Mesendoderm (in vitro differentiated cells): Measurements from ENCODE around the gene PI3.

Source experiments
- DNase-seq: peaks from one replicate; pipeline ENCODE4 v3.0.0; 2013
- H2AK5ac ChIP-seq: 2 replicates; pipeline ENCODE4 v1.6.1; 2013; ENCODE audit warnings: low read length, inconsistent platforms
- H2BK120ac ChIP-seq: 2 replicates; pipeline ENCODE4 v1.6.1; 2013; ENCODE audit warnings: low read depth, mild to moderate bottlenecking, low read length, moderate library complexity, mixed read lengths
- H2BK15ac ChIP-seq: replicated peaks from 2 replicates; pipeline ENCODE4 v1.6.1; 2013; ENCODE audit warnings: low read depth, mild to moderate bottlenecking, moderate library complexity
- H2BK5ac ChIP-seq: 2 replicates; pipeline ENCODE4 v1.6.1; 2013; ENCODE audit warnings: low read length, inconsistent platforms
- H3K18ac ChIP-seq: 2 replicates; pipeline ENCODE4 v1.6.1; 2013; ENCODE audit warnings: mild to moderate bottlenecking, low read length, mixed read lengths
- H3K23ac ChIP-seq: one replicate; pipeline ENCODE4 v1.6.1; 2013; ENCODE audit warnings: low read length
- H3K27ac ChIP-seq: 2 replicates; pipeline ENCODE4 v1.5.1; 2013; ENCODE audit warnings: low read depth, mild to moderate bottlenecking, inconsistent platforms, low read length, moderate library complexity
- H3K27me3 ChIP-seq: 2 replicates; pipeline ENCODE4 v1.6.1; 2013; ENCODE audit warnings: low read length, control low read depth, mild to moderate bottlenecking, inconsistent platforms; ENCODE audit not compliant: insufficient read depth, poor library complexity
- H3K36me3 ChIP-seq: 2 replicates; pipeline ENCODE4 v1.6.1; 2013; ENCODE audit warnings: low read length, inconsistent platforms; ENCODE audit not compliant: control insufficient read depth, insufficient read depth
- H3K4ac ChIP-seq: one replicate; pipeline ENCODE4 v1.6.1; 2013; ENCODE audit warnings: low read depth, mild to moderate bottlenecking, low read length, moderate library complexity
- H3K4me1 ChIP-seq: 2 replicates; pipeline ENCODE4 v1.6.1; 2013; ENCODE audit warnings: low read depth, low read length, inconsistent platforms; ENCODE audit not compliant: control insufficient read depth
- H3K4me2 ChIP-seq: 2 replicates; pipeline ENCODE4 v1.6.1; 2013; ENCODE audit warnings: low read length
- H3K4me3 ChIP-seq: 2 replicates; pipeline ENCODE4 v1.5.1; 2013; ENCODE audit warnings: mild to moderate bottlenecking, low read length
- H3K56ac ChIP-seq: one replicate; pipeline ENCODE4 v1.6.1; 2013; ENCODE audit warnings: low read length
- H3K79me1 ChIP-seq: 2 replicates; pipeline ENCODE4 v1.6.1; 2013; ENCODE audit warnings: low read length, inconsistent platforms
- H3K79me2 ChIP-seq: 2 replicates; pipeline ENCODE4 v1.6.1; 2013; ENCODE audit warnings: mild to moderate bottlenecking, low read length; ENCODE audit not compliant: control insufficient read depth, insufficient read depth
- H3K9ac ChIP-seq: 2 replicates; pipeline ENCODE4 v1.6.1; 2013; ENCODE audit warnings: low read length, inconsistent platforms
- H4K5ac ChIP-seq: one replicate; pipeline ENCODE4 v1.6.1; 2013; ENCODE audit warnings: low read length
- H4K8ac ChIP-seq: one replicate; pipeline ENCODE4 v1.6.1; 2013; ENCODE audit warnings: low read depth, mild to moderate bottlenecking, control low read depth, low read length, moderate library complexity
- WGBS: extraction: QIAGEN DNeasy Blood & Tissue Kit; methylation state at CpG from one replicate; pipeline ENCODE4 v1.1.7; 2013; ENCODE audit warnings: low lambda C conversion rate, missing lambda C conversion rate; ENCODE audit not compliant: insufficient coverage; ENCODE audit errors: extremely low coverage; 5-methylcytosine and 5-hydroxymethylcytosine counted together

PI3 gene

GRCh38 chr20:45176526-45177267, 2.0 kb downstream of the PI3 start:
- Histone ChIP-seq H3K4me3 (no peak overlapping the region), H3K36me3 (no peaks in the 10 kb centered on the region)

GRCh38 chr20:45179166-45179565, 4.5 kb downstream of the PI3 start:
- Histone ChIP-seq H2AK5ac (no peak overlapping the region), H4K8ac (no peak overlapping the region), H2BK5ac (no peak overlapping the region), H3K27ac (no peak overlapping the region), H3K4me3 (no peak overlapping the region), H3K79me1 (no peaks in the 10 kb centered on the region), H2BK15ac (no peak overlapping the region), H3K23ac (no peak overlapping the region), H3K4me2 (no peak overlapping the region), H3K9ac (no peak overlapping the region), H3K27me3 (no peaks in the 10 kb centered on the region), H3K79me2 (no peaks in the 10 kb centered on the region), H2BK120ac (no peak overlapping the region), H4K5ac (no peak overlapping the region), H3K56ac (no peak overlapping the region), H3K36me3 (no peaks in the 10 kb centered on the region), H3K4ac (no peak overlapping the region), H3K4me1 (no peaks in the 10 kb centered on the region), H3K18ac (no peak overlapping the region)
- peak; percentile 10 for DNase-seq
- WGBS: no CpG with 5 or more reads among the region's 2 CpGs

More at GRCh38 chr20:45176526-45177267, 2.0 kb downstream of the PI3 start:
- Histone ChIP-seq H4K8ac (no peak overlapping the region), H3K27me3 (no peaks in the 10 kb centered on the region), H2AK5ac (no peak overlapping the region), H3K79me2 (no peaks in the 10 kb centered on the region), H3K79me1 (no peaks in the 10 kb centered on the region), H3K4ac (no peak overlapping the region), H3K56ac (no peak overlapping the region), H3K18ac (no peak overlapping the region), H3K9ac (no peak overlapping the region), H3K4me2 (no peak overlapping the region), H2BK15ac (no peak overlapping the region), H3K4me1 (no peaks in the 10 kb centered on the region), H4K5ac (no peak overlapping the region), H3K23ac (no peak overlapping the region), H3K27ac (no peak overlapping the region), H2BK5ac (no peak overlapping the region), H2BK120ac (no peak overlapping the region)
- WGBS: no CpG with 5 or more reads among the region's 4 CpGs
- DNase-seq: no peak

- no peak overlapping the region for H3K4me3 ChIP-seq
- no peak overlapping the region for H3K9ac ChIP-seq
- no peak overlapping the region for H4K8ac ChIP-seq
- no peak overlapping the region for H4K5ac ChIP-seq
- H3K18ac ChIP-seq: no peak overlapping the region
- no peak overlapping the region for H3K27ac ChIP-seq
- H2BK5ac ChIP-seq: no peak overlapping the region
- H3K4ac ChIP-seq: no peak overlapping the region
- H3K4me1 ChIP-seq: no peaks in the 10 kb centered on the region
- no peaks in the 10 kb centered on the region for H3K79me1 ChIP-seq
- H3K36me3 ChIP-seq: no peaks in the 10 kb centered on the region
- no peak overlapping the region for H2BK120ac ChIP-seq
- H3K79me2 ChIP-seq: no peaks in the 10 kb centered on the region
- no peak overlapping the region for H2BK15ac ChIP-seq
- no CpG with 5 or more reads among the region's 2 CpGs for WGBS
- H2AK5ac ChIP-seq: no peak overlapping the region
- no peak overlapping the region for H3K23ac ChIP-seq
- no peak overlapping the region for H3K4me2 ChIP-seq
- H3K56ac ChIP-seq: no peak overlapping the region
- H3K27me3 ChIP-seq: no peaks in the 10 kb centered on the region
- DNase-seq: peak; percentile 32
These were observed 6.9 kb downstream of the PI3 start for GRCh38 chr20:45181639-45182038.

- Histone ChIP-seq H3K18ac (no peak overlapping the region), H3K4ac (no peak overlapping the region)
These were observed 8.4 kb downstream of the PI3 start for GRCh38 chr20:45183084-45183483.

GRCh38 chr20:45187693-45188092, 13.0 kb downstream of the PI3 start:
- no peak overlapping the region for H2BK120ac ChIP-seq
- no peak overlapping the region for H4K8ac ChIP-seq
- no CpG with 5 or more reads among the region's 2 CpGs for WGBS
- DNase-seq: no peak
- H3K27ac ChIP-seq: no peak overlapping the region
- no peak overlapping the region for H4K5ac ChIP-seq
- no peaks in the 10 kb centered on the region for H3K79me2 ChIP-seq
- H3K4me2 ChIP-seq: no peak overlapping the region
- H3K79me1 ChIP-seq: no peaks in the 10 kb centered on the region
- no peak overlapping the region for H2BK5ac ChIP-seq
- H3K27me3 ChIP-seq: no peaks in the 10 kb centered on the region
- H3K4me3 ChIP-seq: no peak overlapping the region
- no peak overlapping the region for H3K23ac ChIP-seq
- H2AK5ac ChIP-seq: no peak overlapping the region
- H3K4me1 ChIP-seq: no peaks in the 10 kb centered on the region
- H3K56ac ChIP-seq: no peak overlapping the region
- no peaks in the 10 kb centered on the region for H3K36me3 ChIP-seq
- no peak overlapping the region for H3K18ac ChIP-seq
- no peak overlapping the region for H3K4ac ChIP-seq
- no peak overlapping the region for H2BK15ac ChIP-seq
- no peak overlapping the region for H3K9ac ChIP-seq

More at GRCh38 chr20:45183084-45183483, 8.4 kb downstream of the PI3 start:
- no peak overlapping the region for H3K23ac ChIP-seq
- no peaks in the 10 kb centered on the region for H3K27me3 ChIP-seq
- no peaks in the 10 kb centered on the region for H3K36me3 ChIP-seq
- H3K9ac ChIP-seq: no peak overlapping the region
- H2AK5ac ChIP-seq: no peak overlapping the region
- H3K4me2 ChIP-seq: no peak overlapping the region
- no peaks in the 10 kb centered on the region for H3K4me1 ChIP-seq
- no peak overlapping the region for H2BK120ac ChIP-seq
- no CpG with 5 or more reads among the region's 2 CpGs for WGBS
- H4K8ac ChIP-seq: no peak overlapping the region
- H2BK5ac ChIP-seq: no peak overlapping the region
- DNase-seq: no peak
- no peaks in the 10 kb centered on the region for H3K79me2 ChIP-seq
- no peak overlapping the region for H4K5ac ChIP-seq
- H3K56ac ChIP-seq: no peak overlapping the region
- H3K79me1 ChIP-seq: no peaks in the 10 kb centered on the region
- no peak overlapping the region for H2BK15ac ChIP-seq
- no peak overlapping the region for H3K4me3 ChIP-seq
- H3K27ac ChIP-seq: no peak overlapping the region
